ENCODE measurements around the gene TMEM132D.

DNA sequence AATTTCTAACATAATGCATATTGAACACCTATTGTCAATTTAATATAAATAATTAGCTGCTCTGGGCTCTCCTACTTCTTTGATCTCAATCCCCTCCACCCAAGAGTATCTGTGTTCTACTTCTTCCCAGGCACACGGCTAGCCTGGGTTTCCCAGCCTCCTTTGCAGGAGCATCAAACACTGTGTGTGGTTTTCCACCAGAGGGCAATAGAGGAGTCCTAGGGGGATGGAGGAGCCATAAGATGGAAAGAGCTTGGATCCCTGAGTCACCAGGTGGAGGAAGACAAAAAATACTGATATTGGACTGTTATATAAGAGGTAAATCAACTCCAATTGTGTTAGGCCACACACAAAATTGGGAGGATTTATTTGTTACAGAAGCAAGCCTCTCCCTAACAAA, 716.9 kb downstream of the TMEM132D start:
- TF ChIP-seq CREB1 (IDR thresholded peaks at IDR 0.05) (no peak), SP4 (IDR thresholded peaks at IDR 0.05; ENCODE audit: low read length) (no peak), GABPA (IDR thresholded peaks at IDR 0.05; ENCODE audit: borderline replicate concordance, insufficient read depth, low read length) (no peak), BCL11A (IDR thresholded peaks at IDR 0.05; ENCODE audit: low read depth in 2 of 2, low read length in 2 of 2) (no peak), TEAD4 (IDR thresholded peaks at IDR 0.05; ENCODE audit: low read depth, low read length) (no peak), TBP (IDR thresholded peaks at IDR 0.05; ENCODE audit: low read depth, low read length) (no peak), JUN (IDR thresholded peaks at IDR 0.05; ENCODE audit: low read depth, low read length) (no peak), YY1 (IDR thresholded peaks at IDR 0.05; ENCODE audit: low read depth, low read length) (no peak), EZH2 (IDR thresholded peaks at IDR 0.05; ENCODE audit: low read depth, low read length, severe bottlenecking) (no peak)
- TF ChIP-seq, protein P1, sequence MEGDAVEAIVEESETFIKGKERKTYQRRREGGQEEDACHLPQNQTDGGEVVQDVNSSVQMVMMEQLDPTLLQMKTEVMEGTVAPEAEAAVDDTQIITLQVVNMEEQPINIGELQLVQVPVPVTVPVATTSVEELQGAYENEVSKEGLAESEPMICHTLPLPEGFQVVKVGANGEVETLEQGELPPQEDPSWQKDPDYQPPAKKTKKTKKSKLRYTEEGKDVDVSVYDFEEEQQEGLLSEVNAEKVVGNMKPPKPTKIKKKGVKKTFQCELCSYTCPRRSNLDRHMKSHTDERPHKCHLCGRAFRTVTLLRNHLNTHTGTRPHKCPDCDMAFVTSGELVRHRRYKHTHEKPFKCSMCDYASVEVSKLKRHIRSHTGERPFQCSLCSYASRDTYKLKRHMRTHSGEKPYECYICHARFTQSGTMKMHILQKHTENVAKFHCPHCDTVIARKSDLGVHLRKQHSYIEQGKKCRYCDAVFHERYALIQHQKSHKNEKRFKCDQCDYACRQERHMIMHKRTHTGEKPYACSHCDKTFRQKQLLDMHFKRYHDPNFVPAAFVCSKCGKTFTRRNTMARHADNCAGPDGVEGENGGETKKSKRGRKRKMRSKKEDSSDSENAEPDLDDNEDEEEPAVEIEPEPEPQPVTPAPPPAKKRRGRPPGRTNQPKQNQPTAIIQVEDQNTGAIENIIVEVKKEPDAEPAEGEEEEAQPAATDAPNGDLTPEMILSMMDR (IDR thresholded peaks at IDR 0.05; ENCODE audit: control extremely low read depth in 1 of 3, insufficient read depth in 1 of 3, low read depth in 1 of 3, low read length in 3 of 3) = peak; percentile 46 to 66 (median 52)
- TF ChIP-seq, protein P2, sequence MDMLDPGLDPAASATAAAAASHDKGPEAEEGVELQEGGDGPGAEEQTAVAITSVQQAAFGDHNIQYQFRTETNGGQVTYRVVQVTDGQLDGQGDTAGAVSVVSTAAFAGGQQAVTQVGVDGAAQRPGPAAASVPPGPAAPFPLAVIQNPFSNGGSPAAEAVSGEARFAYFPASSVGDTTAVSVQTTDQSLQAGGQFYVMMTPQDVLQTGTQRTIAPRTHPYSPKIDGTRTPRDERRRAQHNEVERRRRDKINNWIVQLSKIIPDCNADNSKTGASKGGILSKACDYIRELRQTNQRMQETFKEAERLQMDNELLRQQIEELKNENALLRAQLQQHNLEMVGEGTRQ (IDR thresholded peaks at IDR 0.05; ENCODE audit: low read length) = no peak
- TF ChIP-seq, protein P3, sequence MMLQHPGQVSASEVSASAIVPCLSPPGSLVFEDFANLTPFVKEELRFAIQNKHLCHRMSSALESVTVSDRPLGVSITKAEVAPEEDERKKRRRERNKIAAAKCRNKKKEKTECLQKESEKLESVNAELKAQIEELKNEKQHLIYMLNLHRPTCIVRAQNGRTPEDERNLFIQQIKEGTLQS (IDR thresholded peaks at IDR 0.05; ENCODE audit: insufficient read depth, low read depth, low read length) = no peak

All from H1 (cell line).